Calu3 (cell line): ENCODE results near the gene SLC35A4. TPM values are rescaled to one million over a fixed set of nuclear protein-coding genes. Genes with fewer than 3 reads are reported as not detected.

Source experiments
- BruUV-seq: library from RNA; stranded (reverse); fragments of 400-500 nt; replicated peaks from 2 replicates; lab custom pipeline; 2021; lab: Mats Ljungman, UMichigan
- CTCF ChIA-PET: fragments of 300-600 bp; sonication (Branson Sonifier 250); formaldehyde crosslinking; loops from one replicate; lab custom pipeline; 2022; ENCODE audit warnings: antibody characterized with exemption; lab: Charles Lee
- DNase-seq: peaks from one replicate; pipeline ENCODE4 v3.0.0; 2022
- H3K27ac Mint-ChIP-seq: one replicate; pipeline ENCODE4 v1.8.0; 2022; ENCODE audit warnings: mixed read lengths; ENCODE audit not compliant: unreplicated experiment
- H3K27me3 Mint-ChIP-seq: one replicate; pipeline ENCODE4 v1.8.0; 2022; ENCODE audit warnings: mixed read lengths; ENCODE audit not compliant: unreplicated experiment
- H3K36me3 Mint-ChIP-seq: one replicate; pipeline ENCODE4 v1.8.0; 2022; ENCODE audit warnings: mild to moderate bottlenecking, moderate library complexity, mixed read lengths; ENCODE audit not compliant: insufficient read depth, unreplicated experiment
- H3K4me1 Mint-ChIP-seq: one replicate; pipeline ENCODE4 v1.8.0; 2022; ENCODE audit warnings: mild to moderate bottlenecking, low read depth, mixed read lengths; ENCODE audit not compliant: unreplicated experiment
- H3K4me3 Mint-ChIP-seq: one replicate; pipeline ENCODE4 v1.8.0; 2022; ENCODE audit warnings: mild to moderate bottlenecking, low read depth, moderate library complexity, mixed read lengths; ENCODE audit not compliant: unreplicated experiment
- H3K9me3 Mint-ChIP-seq: one replicate; pipeline ENCODE4 v1.8.0; 2022; ENCODE audit warnings: low read depth, mixed read lengths; ENCODE audit not compliant: unreplicated experiment
- CTCF ChIP-seq: fragments of 200-600 bp; IDR thresholded peaks from one replicate; pipeline ENCODE4 v1.8.0; 2022; ENCODE audit warnings: antibody characterized with exemption; ENCODE audit not compliant: unreplicated experiment
- intact Hi-C: fragments of 100-400 bp; cut with micrococcal nuclease; formaldehyde crosslinking; loops from one replicate; pipeline ENCODE4 v1.10.0; 2022; ENCODE audit not compliant: unreplicated experiment
- total RNA-seq: library from RNA; stranded (reverse); gene quantifications from 2 replicates; pipeline ENCODE4 v1.2.3, GENCODE V29; 2022

Gene SLC35A4
- total RNA-seq, 1 experiment from 2014 or later: 80.6 TPM

GRCh38 chr5:140556438-140556837 is 8.2 kb upstream of the SLC35A4 start:
- intact Hi-C loops: loop anchor here (2.0 to 10.0 kb wide), 2 partner anchors 82 to 158 kb away; partner anchors contain the start of gene TMCO6
- no peaks in the 10 kb centered on the region for H3K9me3 Mint-ChIP-seq
- peaks cover 53% of the 10 kb centered on the region for H3K36me3 Mint-ChIP-seq
- H3K4me1 Mint-ChIP-seq: peaks cover 46% of the 10 kb centered on the region
- TF ChIP-seq CTCF: no peak
- no peak for DNase-seq
- CTCF ChIA-PET: no interaction called here
- peak overlapping the region; percentile 92 for H3K27ac Mint-ChIP-seq
- TSS peak; percentile 81 for BruUV-seq
- H3K27me3 Mint-ChIP-seq: no peaks in the 10 kb centered on the region
- H3K4me3 Mint-ChIP-seq: peak overlapping the region; percentile 90

GRCh38 chr5:140557136-140557805 is 7.4 kb upstream of the SLC35A4 start, which contains the start of gene SRA1:
Gene SRA1 (minus strand): TSS chr5:140557473. CDS start chr5:140557452, 21 bp downstream.
- intact Hi-C loops: loop anchor here (2.0 to 10.0 kb wide), 2 partner anchors 82 to 158 kb away; partner anchors contain the start of gene TMCO6
- Mint-ChIP-seq H3K9me3 (no peaks in the 10 kb centered on the region), H3K4me1 (peaks cover 46% of the 10 kb centered on the region), H3K4me3 (peak within 1 kb of the TSS; percentile 90), H3K36me3 (peaks cover 47% of the 10 kb centered on the region), H3K27ac (peak within 1 kb of the TSS; percentile 92), H3K27me3 (no peaks in the 10 kb centered on the region)
- CTCF ChIA-PET: interaction anchor here (0.9 to 1.4 kb wide), 4 partner anchors 17 to 90 kb away, joined by 3 to 7 read pairs (median 4); partner anchors contain the start of genes CD14, IK, NDUFA2 and TMCO6
- no TSS peak for BruUV-seq
- no peak for TF ChIP-seq CTCF
- DNase-seq: peak; percentile 97

GRCh38 chr5:140557965-140558364 is 6.7 kb upstream of the SLC35A4 start:
- peaks cover 44% of the 10 kb centered on the region for H3K36me3 Mint-ChIP-seq
- CTCF ChIA-PET: interaction anchor here (0.9 to 1.4 kb wide), 4 partner anchors 17 to 90 kb away, joined by 3 to 7 read pairs (median 4); partner anchors contain the start of genes CD14, IK, NDUFA2 and TMCO6
- BruUV-seq: no TSS peak
- DNase-seq: no peak
- intact Hi-C loops: loop anchor here (2.0 to 10.0 kb wide), 2 partner anchors 81 to 157 kb away; partner anchors contain the start of gene TMCO6
- no peaks in the 10 kb centered on the region for H3K9me3 Mint-ChIP-seq
- peak overlapping the region; percentile 90 for H3K4me3 Mint-ChIP-seq
- peaks cover 44% of the 10 kb centered on the region for H3K4me1 Mint-ChIP-seq
- TF ChIP-seq CTCF: no peak
- no peaks in the 10 kb centered on the region for H3K27me3 Mint-ChIP-seq
- H3K27ac Mint-ChIP-seq: peak overlapping the region; percentile 92

GRCh38 chr5:140558542-140558941 is 6.1 kb upstream of the SLC35A4 start:
- H3K4me1 Mint-ChIP-seq: peaks cover 38% of the 10 kb centered on the region
- no peak for DNase-seq
- H3K27ac Mint-ChIP-seq: no peak overlapping the region
- intact Hi-C loops: loop anchor here (10.0 kb wide), 1 partner anchor 156 kb away; no protein-coding TSS in a partner anchor
- CTCF ChIA-PET: interaction anchor here (1.4 kb wide), 1 partner anchor 89 kb away, joined by 5 read pairs; the partner anchor contains the start of genes IK and NDUFA2
- TF ChIP-seq CTCF: no peak
- peaks cover 39% of the 10 kb centered on the region for H3K36me3 Mint-ChIP-seq
- no peak overlapping the region for H3K4me3 Mint-ChIP-seq
- no peaks in the 10 kb centered on the region for H3K27me3 Mint-ChIP-seq
- no TSS peak for BruUV-seq
- H3K9me3 Mint-ChIP-seq: no peaks in the 10 kb centered on the region
